NB4 (cell line): Measurements from ENCODE around the gene CCM2.

Experiments
- DNase-seq: peaks from one replicate; pipeline ENCODE4 v3.0.0; 2010; ENCODE audit warnings: low read depth
- H3K4me3 ChIP-seq: one replicate; pipeline ENCODE4 v1.5.1; 2011; ENCODE audit warnings: mild to moderate bottlenecking, low read depth, low read length, moderate library complexity
- MAX ChIP-seq: IDR thresholded peaks from 2 replicates; pipeline ENCODE4 v1.6.1; 2011; ENCODE audit warnings: low read depth, low read length
- MYC ChIP-seq: IDR thresholded peaks from 2 replicates; pipeline ENCODE4 v1.6.1; 2011; ENCODE audit warnings: low read depth, low read length
- POLR2A ChIP-seq: IDR thresholded peaks from 2 replicates; pipeline ENCODE4 v1.6.1; 2011; ENCODE audit warnings: mild to moderate bottlenecking; ENCODE audit not compliant: insufficient read length; ENCODE audit errors: extremely low read depth
- TF ChIP-seq, protein P1 (sequence below): IDR thresholded peaks from one replicate; pipeline ENCODE4 v1.5.1; 2012; ENCODE audit warnings: low read depth, low read length

The CCM2 gene

GRCh38 chr7:45084336-45084735 lies 84.3 kb downstream of the CCM2 start:
- TF ChIP-seq, protein P1, sequence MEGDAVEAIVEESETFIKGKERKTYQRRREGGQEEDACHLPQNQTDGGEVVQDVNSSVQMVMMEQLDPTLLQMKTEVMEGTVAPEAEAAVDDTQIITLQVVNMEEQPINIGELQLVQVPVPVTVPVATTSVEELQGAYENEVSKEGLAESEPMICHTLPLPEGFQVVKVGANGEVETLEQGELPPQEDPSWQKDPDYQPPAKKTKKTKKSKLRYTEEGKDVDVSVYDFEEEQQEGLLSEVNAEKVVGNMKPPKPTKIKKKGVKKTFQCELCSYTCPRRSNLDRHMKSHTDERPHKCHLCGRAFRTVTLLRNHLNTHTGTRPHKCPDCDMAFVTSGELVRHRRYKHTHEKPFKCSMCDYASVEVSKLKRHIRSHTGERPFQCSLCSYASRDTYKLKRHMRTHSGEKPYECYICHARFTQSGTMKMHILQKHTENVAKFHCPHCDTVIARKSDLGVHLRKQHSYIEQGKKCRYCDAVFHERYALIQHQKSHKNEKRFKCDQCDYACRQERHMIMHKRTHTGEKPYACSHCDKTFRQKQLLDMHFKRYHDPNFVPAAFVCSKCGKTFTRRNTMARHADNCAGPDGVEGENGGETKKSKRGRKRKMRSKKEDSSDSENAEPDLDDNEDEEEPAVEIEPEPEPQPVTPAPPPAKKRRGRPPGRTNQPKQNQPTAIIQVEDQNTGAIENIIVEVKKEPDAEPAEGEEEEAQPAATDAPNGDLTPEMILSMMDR = no peak
- TF ChIP-seq MAX (no peak), MYC (no peak), POLR2A (no peak)
- no peak for DNase-seq

GRCh38 chr7:45084901-45085618 lies 85.1 kb downstream of the CCM2 start:
- TF ChIP-seq MAX (no peak), POLR2A (no peak), MYC (no peak)
- TF ChIP-seq, protein P1 = no peak
- DNase-seq = no peak
- H3K4me3 ChIP-seq = no peak overlapping the region

More at GRCh38 chr7:45084336-45084735, 84.3 kb downstream of the CCM2 start:
- H3K4me3 ChIP-seq = no peak overlapping the region

- no peak overlapping the region for H3K4me3 ChIP-seq
- no peak for TF ChIP-seq MYC
- TF ChIP-seq, protein P1 = no peak
- TF ChIP-seq MAX = no peak
- TF ChIP-seq POLR2A = no peak
- no peak for DNase-seq
These were observed 85.7 kb downstream of the CCM2 start for GRCh38 chr7:45085619-45086200.

- H3K4me3 ChIP-seq = no peak overlapping the region
- no peak for DNase-seq
- no peak for TF ChIP-seq MYC
These were observed 86.5 kb downstream of the CCM2 start for GRCh38 chr7:45086331-45087065.

GRCh38 chr7:45087301-45088145 lies 87.5 kb downstream of the CCM2 start:
- no peak for DNase-seq
- H3K4me3 ChIP-seq = no peak overlapping the region
- TF ChIP-seq MYC (no peak), MAX (no peak), POLR2A (no peak)
- TF ChIP-seq, protein P1 = no peak
